ENCODE data around the gene FAM120C. TPM values are rescaled to one million over a fixed set of nuclear protein-coding genes. Genes with fewer than 3 reads are reported as not detected.

Gene FAM120C
- total RNA-seq, 2 donors from 2014 or later: 10.5 to 14.9 TPM

- Histone ChIP-seq H3K4me1 (replicated peaks) (no peaks in the 10 kb centered on the region), H3K4me3 (no peak overlapping the region), H3K36me3 (no peaks in the 10 kb centered on the region), H3K27ac (no peak overlapping the region), H3K9me3 (no peaks in the 10 kb centered on the region), H3K27me3 (replicated peaks; ENCODE audit: insufficient read depth) (no peaks in the 10 kb centered on the region)
- intact Hi-C loops (cut with DNase I): no loop called here
- no peak for DNase-seq (ENCODE audit: low spot score)
- WGBS: 90% methylated on average over 6 of the region's 6 CpGs
- TF ChIP-seq POLR2A (IDR thresholded peaks at IDR 0.05): no peak
- TF ChIP-seq POLR2AphosphoS5 (IDR thresholded peaks at IDR 0.05): no peak
- no peak for TF ChIP-seq CTCF (IDR thresholded peaks at IDR 0.05)
These were observed 15.2 kb upstream of the FAM120C start for GRCh38 chrX:54198262-54198661.

GRCh38 chrX:54194982-54195588 lies 12.0 kb upstream of the FAM120C start:
- no peak for TF ChIP-seq POLR2A (IDR thresholded peaks at IDR 0.05)
- no peak for TF ChIP-seq CTCF (IDR thresholded peaks at IDR 0.05)
- TF ChIP-seq POLR2AphosphoS5 (IDR thresholded peaks at IDR 0.05): no peak
- Histone ChIP-seq H3K27me3 (replicated peaks; ENCODE audit: insufficient read depth) (no peaks in the 10 kb centered on the region), H3K36me3 (no peaks in the 10 kb centered on the region), H3K4me1 (replicated peaks) (no peaks in the 10 kb centered on the region), H3K4me3 (no peak overlapping the region), H3K9me3 (no peaks in the 10 kb centered on the region), H3K27ac (no peak overlapping the region)
- no peak for DNase-seq (ENCODE audit: low spot score)
- intact Hi-C loops (cut with DNase I): no loop called here

- H3K4me1 ChIP-seq (replicated peaks): no peaks in the 10 kb centered on the region
- WGBS: 80% methylated on average over 4 of the region's 4 CpGs
- H3K9me3 ChIP-seq: no peaks in the 10 kb centered on the region
- H3K4me3 ChIP-seq: no peak overlapping the region
- no peak overlapping the region for H3K27ac ChIP-seq
- H3K27me3 ChIP-seq (replicated peaks; ENCODE audit: insufficient read depth): no peaks in the 10 kb centered on the region
- TF ChIP-seq POLR2AphosphoS5 (IDR thresholded peaks at IDR 0.05) (no peak), CTCF (IDR thresholded peaks at IDR 0.05) (no peak), POLR2A (IDR thresholded peaks at IDR 0.05) (no peak)
- no peak for DNase-seq (ENCODE audit: low spot score)
- intact Hi-C loops (cut with DNase I): no loop called here
- no peaks in the 10 kb centered on the region for H3K36me3 ChIP-seq
These were observed 10.2 kb upstream of the FAM120C start for GRCh38 chrX:54193085-54193821.

- TF ChIP-seq POLR2A (IDR thresholded peaks at IDR 0.05): no peak
- TF ChIP-seq CTCF (IDR thresholded peaks at IDR 0.05): no peak
- TF ChIP-seq POLR2AphosphoS5 (IDR thresholded peaks at IDR 0.05): no peak
- Histone ChIP-seq H3K36me3 (no peaks in the 10 kb centered on the region), H3K4me1 (replicated peaks) (no peaks in the 10 kb centered on the region), H3K27me3 (replicated peaks; ENCODE audit: insufficient read depth) (no peaks in the 10 kb centered on the region), H3K27ac (no peak overlapping the region), H3K9me3 (no peaks in the 10 kb centered on the region), H3K4me3 (no peak overlapping the region)
- DNase-seq (ENCODE audit: low spot score): no peak
- 86% methylated on average over 2 of the region's 2 CpGs for WGBS
- intact Hi-C loops (cut with DNase I): loop anchor here (10.0 kb wide), 1 partner anchor 140 kb away; the partner anchor contains the start of gene PHF8
These were observed 1.4 kb upstream of the FAM120C start for GRCh38 chrX:54184474-54184873.

Data from prostate gland (tissue), 2 donors.